Measurements from ENCODE around the gene PKHD1.

DNA sequence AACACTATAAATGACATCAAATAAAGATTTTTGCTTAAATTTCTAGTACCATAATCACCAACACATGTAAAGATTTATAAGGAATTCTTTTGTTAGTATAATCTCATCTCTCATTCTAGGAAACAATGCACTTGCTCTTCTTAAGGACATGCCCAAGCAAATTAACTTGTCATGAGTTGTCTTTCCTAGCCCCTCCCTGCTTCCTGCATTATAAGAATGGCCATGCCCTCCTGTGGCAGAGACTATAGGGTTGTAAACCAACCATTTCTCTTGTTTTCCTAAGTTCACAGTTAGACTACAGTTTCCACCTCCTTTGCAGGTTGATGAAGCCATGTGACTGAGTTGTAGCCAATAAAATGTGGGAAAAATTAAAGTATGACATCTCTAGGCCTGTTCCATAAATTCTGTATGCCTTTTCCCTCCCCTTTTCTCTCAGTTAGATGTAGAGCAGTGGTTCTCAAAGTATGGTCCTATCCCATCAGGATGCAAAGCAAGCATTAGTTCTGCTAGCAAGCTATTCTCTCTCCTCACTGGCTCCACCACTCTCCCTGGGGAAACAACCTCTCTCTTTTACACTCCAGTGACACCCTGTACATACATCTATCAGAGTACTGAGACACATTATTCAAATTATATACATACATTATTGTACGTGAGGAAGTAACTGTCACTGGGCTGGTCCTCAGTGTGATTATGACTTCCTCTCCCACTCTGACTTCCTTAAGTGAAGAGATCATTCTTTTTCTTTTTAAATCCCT, 295.0 kb downstream of the PKHD1 start:
- TF ChIP-seq, protein P1, sequence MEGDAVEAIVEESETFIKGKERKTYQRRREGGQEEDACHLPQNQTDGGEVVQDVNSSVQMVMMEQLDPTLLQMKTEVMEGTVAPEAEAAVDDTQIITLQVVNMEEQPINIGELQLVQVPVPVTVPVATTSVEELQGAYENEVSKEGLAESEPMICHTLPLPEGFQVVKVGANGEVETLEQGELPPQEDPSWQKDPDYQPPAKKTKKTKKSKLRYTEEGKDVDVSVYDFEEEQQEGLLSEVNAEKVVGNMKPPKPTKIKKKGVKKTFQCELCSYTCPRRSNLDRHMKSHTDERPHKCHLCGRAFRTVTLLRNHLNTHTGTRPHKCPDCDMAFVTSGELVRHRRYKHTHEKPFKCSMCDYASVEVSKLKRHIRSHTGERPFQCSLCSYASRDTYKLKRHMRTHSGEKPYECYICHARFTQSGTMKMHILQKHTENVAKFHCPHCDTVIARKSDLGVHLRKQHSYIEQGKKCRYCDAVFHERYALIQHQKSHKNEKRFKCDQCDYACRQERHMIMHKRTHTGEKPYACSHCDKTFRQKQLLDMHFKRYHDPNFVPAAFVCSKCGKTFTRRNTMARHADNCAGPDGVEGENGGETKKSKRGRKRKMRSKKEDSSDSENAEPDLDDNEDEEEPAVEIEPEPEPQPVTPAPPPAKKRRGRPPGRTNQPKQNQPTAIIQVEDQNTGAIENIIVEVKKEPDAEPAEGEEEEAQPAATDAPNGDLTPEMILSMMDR (IDR thresholded peaks at IDR 0.05; ENCODE audit: low read length): no peak
- TF ChIP-seq EZH2 (IDR thresholded peaks at IDR 0.05; ENCODE audit: borderline replicate concordance, low read length): no peak

All from OCI-LY1 (cell line).